ENCODE results near the gene OVAAL. TPM values are rescaled to one million over a fixed set of nuclear protein-coding genes. Genes with fewer than 3 reads are reported as not detected.

OVAAL gene
- total RNA-seq, 2 donors from 2014 or later = not detected

GRCh38 chr1:180535418-180535999 is 23.3 kb upstream of the OVAAL start:
- Histone ChIP-seq H3K4me3 (no peak overlapping the region), H3K36me3 (replicated peaks in 1 of 2; ENCODE audit: insufficient read depth in 1 of 2, low read depth in 2 of 2) (no peaks in the 10 kb centered on the region), H3K9me3 (no peaks in the 10 kb centered on the region), H3K4me1 (peaks cover 18% of the 10 kb centered on the region), H3K27me3 (no peaks in the 10 kb centered on the region), H3K27ac (no peak overlapping the region)
- DNase-seq (no peak), ATAC-seq (no peak)
- intact Hi-C loops (cut with DNase I) = loop anchor here (10.0 kb wide), 1 partner anchor 89 kb away; no protein-coding TSS in a partner anchor
- TF ChIP-seq CTCF (IDR thresholded peaks at IDR 0.05) (no peak), POLR2A (IDR thresholded peaks at IDR 0.05) (no peak)
- WGBS, 2 donors = 94 to 95% methylated on average over 5 of the region's 5 CpGs

DNA sequence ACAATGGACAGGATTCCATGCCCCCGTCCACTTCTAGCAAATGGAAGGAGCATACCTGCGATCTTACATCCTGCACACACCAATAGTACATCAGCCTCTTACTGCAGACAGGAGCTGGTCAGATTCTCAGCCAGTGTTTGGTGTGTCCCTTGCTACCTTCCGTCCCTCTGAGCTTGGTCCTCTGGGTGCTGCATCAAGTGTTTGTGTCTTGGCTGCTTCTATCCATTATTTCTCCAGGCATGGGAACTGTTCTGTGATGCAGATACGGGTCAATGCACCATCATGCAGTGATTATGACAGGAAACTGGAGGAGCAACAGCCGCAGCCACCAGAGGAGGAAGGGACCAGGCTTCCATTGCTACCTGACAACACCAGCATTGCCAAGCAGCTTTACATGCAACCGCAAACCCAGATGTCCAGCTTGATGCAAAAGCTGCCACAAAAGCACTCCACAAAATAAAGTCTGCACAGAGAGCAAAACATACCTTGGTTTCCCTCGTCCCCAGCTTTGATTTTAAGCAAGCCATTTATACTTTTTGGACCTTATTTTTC is 21.9 kb upstream of the OVAAL start:
- DNase-seq = no peak
- no peak for TF ChIP-seq CTCF (IDR thresholded peaks at IDR 0.05)
- no peak for TF ChIP-seq POLR2A (IDR thresholded peaks at IDR 0.05)
- intact Hi-C loops (cut with DNase I) = loop anchor here (10.0 kb wide), 1 partner anchor 88 kb away; no protein-coding TSS in a partner anchor
- Histone ChIP-seq H3K9me3 (no peaks in the 10 kb centered on the region), H3K27ac (no peak overlapping the region), H3K27me3 (no peaks in the 10 kb centered on the region), H3K4me3 (no peak overlapping the region), H3K4me1 (peaks cover 13% of the 10 kb centered on the region), H3K36me3 (replicated peaks in 1 of 2; ENCODE audit: insufficient read depth in 1 of 2, low read depth in 2 of 2) (no peaks in the 10 kb centered on the region)
- ATAC-seq = no peak
- 87 to 94% methylated on average over 7 of the region's 7 CpGs for WGBS, 2 donors

DNA sequence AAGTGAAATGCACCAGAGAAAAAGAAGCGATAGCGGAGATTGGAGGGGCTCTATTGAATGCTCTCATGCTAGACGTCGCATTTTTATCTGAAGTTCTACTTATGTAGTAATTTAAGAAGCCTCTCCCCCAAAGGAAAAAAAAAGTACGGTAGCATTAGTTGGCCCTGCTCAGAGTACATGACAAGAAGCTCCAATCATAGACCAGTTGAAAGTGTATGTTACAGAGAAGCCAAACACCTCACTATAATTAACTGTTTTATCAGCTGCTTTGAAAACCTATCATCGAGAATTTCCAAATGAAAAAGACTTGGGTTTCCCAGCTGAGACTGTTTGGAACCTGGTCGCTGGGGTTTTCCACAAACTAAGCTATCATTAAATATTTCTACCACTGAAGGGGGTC is 19.6 kb upstream of the OVAAL start:
- Histone ChIP-seq H3K4me3 (no peak overlapping the region), H3K27ac (peak overlapping the region in 2 of 4 donors; percentile 7 to 38), H3K27me3 (no peaks in the 10 kb centered on the region), H3K4me1 (peaks cover 6% of the 10 kb centered on the region), H3K36me3 (replicated peaks in 1 of 2; ENCODE audit: insufficient read depth in 1 of 2, low read depth in 2 of 2) (no peaks in the 10 kb centered on the region), H3K9me3 (no peaks in the 10 kb centered on the region)
- no peak for TF ChIP-seq POLR2A (IDR thresholded peaks at IDR 0.05)
- no peak for TF ChIP-seq CTCF (IDR thresholded peaks at IDR 0.05)
- DNase-seq (no peak), ATAC-seq (no peak)
- intact Hi-C loops (cut with DNase I) = loop anchor here (10.0 kb wide), 1 partner anchor 86 kb away; no protein-coding TSS in a partner anchor
- 81 to 84% methylated on average over 7 of the region's 7 CpGs for WGBS, 2 donors

DNA sequence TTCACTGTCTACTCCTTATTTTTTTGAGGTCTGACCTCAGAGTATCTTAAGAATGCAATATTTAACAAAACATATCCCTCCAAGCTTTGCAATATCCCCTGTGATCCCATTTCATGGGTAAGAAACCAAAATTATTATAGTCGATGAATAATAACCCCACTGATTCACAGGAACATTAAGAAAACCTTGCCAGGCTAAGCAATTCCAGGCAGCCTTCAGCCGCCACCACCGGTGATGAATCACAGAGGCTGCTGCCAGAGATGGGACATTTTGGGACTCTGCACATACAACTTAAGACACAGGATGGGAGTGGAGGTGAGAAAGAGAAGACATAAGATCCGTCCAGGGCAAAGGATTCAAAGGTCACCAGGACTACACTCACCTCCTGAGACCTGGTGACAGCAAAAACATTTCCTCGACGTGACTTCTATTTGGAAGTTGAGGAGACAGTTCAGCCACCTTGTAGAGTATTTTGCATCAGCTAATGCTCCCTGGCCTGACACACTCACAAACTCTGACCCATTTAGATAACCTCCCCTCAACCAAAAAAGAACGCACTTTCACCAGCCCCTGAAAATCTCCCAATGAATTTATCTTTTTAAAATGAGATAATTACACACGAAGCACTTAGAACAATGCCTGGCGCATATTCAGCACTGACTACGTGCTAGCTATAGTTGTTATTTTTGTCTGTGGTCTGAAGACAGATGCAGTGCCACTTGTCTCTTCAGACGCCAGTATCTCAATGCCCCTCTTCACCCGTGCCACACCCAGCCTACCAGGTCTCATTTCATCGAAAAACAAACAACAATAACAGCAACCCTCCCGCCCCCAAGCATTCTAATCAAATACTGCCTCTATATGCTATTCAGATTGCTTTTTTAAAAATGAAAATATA is 17.8 kb upstream of the OVAAL start:
- DNase-seq (no peak), ATAC-seq (no peak)
- H3K9me3 ChIP-seq = no peaks in the 10 kb centered on the region
- intact Hi-C loops (cut with DNase I) = no loop called here
- no peak overlapping the region for H3K27ac ChIP-seq
- peaks cover 7% of the 10 kb centered on the region for H3K4me1 ChIP-seq
- WGBS, 2 donors = 86 to 88% methylated on average over 14 of the region's 14 CpGs
- TF ChIP-seq POLR2A (IDR thresholded peaks at IDR 0.05) (no peak), CTCF (IDR thresholded peaks at IDR 0.05) (no peak)
- no peaks in the 10 kb centered on the region for H3K36me3 ChIP-seq (replicated peaks in 1 of 2; ENCODE audit: insufficient read depth in 1 of 2, low read depth in 2 of 2)
- H3K4me3 ChIP-seq = no peak overlapping the region
- H3K27me3 ChIP-seq = no peaks in the 10 kb centered on the region

Data from body of pancreas (tissue), 4 donors.